Activated naive CD8-positive, alpha-beta T cell treated with anti-CD3 and anti-CD28 coated beads, Interleukin-2, amount 50 U/mL, for 16 hours (primary cell): Measurements from ENCODE around the gene CLPSL1.
"Not testable (repeated sequence)": the region's sequence is repeated elsewhere in the genome, so short reads cannot be mapped to it uniquely, and the experiment has no call there.

ENCODE experiments used
- DNase-seq: peaks from one replicate; pipeline ENCODE4 v3.0.0-alpha.2; 2020; ENCODE audit warnings: low read depth, low spot score

Gene CLPSL1, protein sequence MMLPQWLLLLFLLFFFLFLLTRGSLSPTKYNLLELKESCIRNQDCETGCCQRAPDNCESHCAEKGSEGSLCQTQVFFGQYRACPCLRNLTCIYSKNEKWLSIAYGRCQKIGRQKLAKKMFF

DNA sequence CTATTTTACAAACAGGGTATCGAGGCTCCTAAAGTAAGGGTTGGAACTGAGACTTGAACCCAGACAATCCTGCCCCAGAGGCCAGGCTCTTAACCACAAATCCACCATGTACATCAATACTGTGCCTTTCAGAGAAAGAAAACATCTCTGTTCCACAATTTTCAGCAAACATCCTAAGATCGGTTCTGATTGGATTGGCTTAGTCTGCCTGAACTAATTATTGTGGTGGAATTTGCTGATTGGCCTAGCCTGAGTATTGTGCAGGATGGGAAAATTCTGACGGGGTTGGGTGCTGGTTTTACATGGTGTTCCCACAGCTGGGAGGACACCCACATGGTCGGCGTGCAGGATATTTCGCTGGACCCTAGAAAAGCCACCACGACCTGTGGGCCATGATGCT is at the start of gene CLPSL1:
CLPSL1 (plus strand) TSS at position 301 of the 400 bp plus-strand sequence; CDS start at position 393, 92 bp downstream.
- DNase-seq = no peak

DNA sequence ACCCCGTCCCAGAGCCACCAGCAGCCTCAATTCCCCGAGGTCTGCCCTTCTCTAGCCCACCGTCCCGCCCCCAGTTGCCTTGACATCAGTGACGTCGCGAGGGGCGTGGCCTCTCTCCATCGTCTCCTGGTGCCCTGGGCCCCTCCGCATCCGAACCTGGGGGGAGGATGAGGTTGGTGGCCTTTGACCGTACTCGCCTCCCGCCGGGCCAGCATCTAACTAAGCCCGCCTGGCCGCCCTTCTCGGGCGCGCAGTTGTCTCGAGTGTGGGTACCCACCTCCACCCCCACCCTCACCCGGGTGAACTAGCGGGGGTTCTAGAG is 49.4 kb upstream of the CLPSL1 start:
- peak; percentile 82 for DNase-seq

DNA sequence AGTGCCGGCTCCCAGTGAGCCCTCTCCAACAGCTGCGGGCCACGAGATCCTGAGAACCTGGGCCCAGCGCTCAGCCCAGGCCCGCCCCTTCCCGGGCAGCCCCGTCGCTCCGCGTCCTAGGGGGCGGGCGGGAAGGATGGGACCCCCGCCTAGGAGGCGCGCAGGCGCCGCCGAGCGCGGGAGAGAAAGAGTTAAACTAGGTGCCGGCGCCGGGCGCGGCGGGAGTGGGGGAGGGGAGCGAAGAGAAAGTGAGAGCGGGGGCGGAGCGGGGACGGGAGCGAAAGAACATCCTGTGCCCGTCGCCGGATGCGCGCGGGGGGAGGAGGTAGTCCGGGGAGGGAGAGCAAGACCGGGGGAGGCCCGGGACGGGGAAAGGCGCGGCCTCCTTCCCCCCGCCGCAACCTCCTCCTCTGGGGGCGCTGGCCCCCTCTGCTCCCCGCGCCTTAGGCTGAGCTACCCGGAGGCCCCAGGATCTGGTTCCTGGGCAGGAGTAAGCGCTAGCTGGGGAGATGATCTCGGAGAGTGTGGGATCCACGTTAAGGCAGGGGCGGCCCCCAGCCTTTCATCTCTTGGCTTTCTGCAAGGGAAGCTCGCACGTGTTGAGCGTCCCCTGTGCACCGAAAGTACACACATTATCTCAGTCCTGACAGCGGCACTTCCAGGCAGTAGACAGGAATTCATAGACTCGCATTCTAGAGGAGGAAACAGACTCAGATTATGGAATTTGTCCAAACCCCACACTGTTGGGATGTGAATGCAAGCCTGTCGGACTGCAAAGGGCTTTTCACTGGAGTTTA is 48.9 kb upstream of the CLPSL1 start:
- DNase-seq = peak; percentile 89

DNA sequence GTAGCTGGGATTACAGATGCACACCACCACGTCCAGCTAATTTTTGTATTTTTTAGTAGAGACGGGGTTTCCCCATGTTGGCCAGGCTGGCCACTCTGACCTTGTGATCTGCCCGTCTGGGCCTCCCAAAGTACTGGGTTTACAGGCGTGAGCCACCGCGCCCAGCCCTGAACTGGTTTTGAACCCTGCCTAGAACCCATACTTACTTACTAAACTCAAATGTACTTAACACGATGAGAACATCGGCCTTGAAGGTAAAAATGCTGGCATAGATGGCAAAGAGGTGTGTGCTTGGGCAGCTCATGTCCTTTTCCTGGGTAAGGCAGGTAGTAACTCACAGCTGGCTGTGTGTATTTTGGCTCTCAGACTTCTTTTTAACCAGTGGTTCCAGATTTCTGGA is 47.2 kb upstream of the CLPSL1 start:
- no peak for DNase-seq

DNA sequence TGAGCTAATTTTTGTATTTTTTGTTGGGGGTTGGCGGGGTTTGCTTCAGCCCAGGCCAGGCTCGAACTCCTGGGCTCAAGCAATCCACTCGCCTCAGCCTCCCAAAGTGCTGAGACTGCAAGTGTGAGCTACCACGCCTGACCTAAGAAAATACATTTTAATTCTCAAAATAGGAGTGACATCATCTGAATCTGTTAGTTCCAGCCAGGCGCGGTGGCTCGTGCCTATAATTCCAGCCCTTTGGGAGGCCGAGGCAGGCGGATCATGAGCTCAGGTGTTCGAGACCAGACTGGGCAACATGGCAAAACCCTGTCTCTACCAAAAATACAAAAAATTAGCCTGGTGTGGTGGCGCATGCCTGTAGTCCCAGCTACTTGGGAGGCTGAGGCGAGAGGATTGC is 46.5 kb upstream of the CLPSL1 start:
- DNase-seq = not testable (repeated sequence)

DNA sequence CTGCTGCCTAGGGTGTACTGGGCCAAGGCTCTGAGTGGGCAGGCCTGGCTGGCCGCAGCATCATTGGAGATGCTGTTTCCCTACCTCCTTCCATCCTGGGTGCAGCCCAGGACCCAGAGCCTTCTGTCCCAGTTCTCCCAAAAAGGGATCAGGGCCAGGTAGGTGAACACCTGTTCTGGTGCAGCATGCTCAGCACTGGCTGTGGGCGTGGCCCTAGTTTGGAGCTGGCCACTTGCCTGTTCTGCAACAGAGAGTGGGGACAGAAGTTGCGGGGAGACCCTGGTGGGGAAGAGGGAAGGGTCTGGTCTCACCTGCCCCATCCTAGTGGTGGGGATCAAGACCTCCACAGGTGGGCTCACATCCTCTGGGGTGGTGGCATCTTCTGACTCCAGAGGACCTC is 45.4 kb upstream of the CLPSL1 start:
- DNase-seq = no peak

DNA sequence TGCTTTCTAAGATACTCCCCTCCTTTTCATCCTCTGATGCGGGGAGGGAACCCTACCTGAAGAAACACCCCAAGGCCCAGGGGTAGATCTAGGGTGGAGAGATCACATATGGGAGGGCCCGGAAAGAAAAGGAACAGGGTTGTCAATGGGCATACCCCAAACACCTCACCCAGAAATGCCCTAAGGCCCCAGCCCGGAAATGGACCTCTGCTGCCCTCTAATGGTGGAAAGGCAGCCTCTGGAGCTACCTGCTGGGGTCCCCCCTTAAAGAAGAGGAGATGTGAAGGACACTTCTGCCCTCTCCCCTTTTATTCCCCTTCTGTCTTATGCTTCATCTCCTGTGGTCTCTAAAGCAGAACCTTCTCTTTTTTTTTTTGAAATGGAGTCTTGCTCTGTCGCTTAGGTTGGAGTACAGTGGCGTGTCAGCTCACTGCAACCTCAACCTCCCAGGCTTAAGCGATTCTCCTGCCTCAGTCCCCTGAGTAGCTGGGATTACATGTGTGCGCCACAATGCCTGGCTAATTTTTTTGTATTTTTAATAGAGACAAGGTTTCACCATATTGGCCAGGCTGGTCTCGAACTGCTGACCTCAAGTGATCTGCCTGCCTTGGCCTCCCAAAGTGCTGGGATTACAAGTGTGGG is 44.4 kb upstream of the CLPSL1 start:
- DNase-seq = peak; percentile 69

DNA sequence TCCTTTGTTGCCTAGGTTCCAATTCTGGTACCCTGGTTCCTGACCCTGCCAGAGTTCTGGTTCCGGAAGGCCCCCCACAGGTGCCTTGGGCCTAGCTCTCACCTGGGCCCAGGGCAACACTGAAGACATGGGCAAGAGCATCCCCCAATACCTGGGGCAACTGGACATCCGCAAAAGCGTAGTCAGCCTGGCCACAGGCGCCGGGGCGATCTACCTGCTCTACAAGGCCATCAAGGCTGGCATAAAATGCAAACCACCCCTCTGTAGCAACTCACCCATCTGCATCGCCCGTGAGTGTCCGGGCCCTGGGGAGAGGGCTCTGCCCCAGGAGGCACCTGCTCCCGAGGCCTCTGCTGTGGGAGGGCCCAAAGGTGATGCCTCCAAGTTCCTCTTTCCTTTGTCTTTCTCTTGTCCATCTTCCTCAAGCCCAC is 43.8 kb upstream of the CLPSL1 start, which contains the start of gene ARMC12:
ARMC12 (plus strand) TSS at position 51 of the 431 bp plus-strand sequence; CDS start at position 128, 77 bp downstream.
- no peak for DNase-seq

DNA sequence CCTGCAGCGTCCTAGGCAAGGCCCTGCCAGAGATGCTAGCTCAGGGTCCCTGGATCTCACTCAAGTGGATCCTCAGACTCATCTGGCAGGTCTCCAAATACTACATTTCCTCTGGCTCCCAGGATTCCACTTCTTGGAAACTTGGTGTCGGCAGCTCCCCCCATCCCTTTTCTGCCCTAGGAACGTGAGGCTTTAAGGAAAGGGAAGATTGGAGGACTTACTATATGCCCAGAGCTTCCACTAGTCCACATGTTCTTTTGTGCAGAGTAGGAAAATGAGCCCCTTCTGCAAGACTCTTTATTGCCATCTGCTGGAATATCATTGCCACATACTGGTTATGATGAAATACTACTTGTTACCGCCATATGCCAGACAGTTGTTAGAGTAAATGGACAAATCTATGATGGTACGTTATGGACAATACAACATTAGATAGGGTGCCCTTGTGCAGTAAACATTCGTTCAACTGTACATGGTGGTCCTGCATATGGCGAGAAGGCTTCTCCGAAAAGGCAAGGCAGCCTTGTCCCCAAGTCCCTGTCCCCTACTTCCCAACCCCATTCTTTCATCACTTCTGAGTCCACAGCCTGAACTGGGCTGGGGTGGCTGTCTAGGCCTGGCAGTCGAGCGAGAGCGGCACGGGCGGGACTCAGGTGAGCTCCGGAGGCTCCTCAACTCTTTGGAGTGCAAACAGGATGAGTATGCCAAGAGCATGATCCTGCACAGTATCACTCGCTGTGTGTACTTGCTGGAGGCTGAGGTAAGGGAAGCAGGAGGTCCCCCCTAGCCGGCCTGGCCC is 43.2 kb upstream of the CLPSL1 start:
- DNase-seq = no peak

DNA sequence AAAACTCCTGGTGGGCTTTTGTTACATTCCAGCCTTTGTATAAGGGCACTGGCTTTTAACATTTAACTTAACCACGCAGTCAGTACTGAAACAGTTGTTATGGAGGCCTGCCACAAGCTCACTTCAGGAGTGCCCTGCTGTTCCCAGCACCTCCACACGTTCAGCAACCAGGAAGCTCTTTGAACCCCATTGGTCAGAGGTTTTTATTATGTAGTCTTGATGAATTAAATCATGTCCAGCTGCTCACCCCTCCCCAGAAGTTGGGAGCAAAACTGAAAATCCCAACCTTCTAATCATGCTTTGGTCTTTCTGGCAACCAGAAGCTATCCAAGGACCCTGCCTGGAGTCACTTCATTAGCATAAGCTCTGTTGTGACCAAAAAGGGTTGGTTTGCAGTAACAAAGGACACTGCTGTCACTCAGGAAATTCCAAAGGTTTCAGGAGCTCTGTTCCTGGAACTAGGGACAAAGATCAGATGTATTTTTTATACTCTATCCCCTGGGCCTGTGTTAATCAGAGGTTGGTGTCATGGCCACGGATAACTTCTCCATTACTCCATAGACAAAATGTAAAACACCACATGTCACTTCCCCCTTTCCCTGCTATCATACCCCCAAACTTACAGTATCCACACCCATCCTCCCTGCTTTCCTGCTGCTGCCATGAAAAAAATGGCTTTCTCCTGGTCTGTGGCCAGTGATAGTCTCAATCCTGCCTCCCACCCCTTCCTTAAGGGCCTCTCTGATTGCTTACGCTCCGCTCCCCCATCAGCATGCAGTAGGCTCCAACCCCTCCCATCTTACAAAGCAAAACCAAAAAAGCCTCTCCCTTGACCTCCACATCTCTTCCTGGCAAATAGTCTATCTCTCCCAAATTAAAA is 40.9 kb upstream of the CLPSL1 start:
- DNase-seq = no peak

DNA sequence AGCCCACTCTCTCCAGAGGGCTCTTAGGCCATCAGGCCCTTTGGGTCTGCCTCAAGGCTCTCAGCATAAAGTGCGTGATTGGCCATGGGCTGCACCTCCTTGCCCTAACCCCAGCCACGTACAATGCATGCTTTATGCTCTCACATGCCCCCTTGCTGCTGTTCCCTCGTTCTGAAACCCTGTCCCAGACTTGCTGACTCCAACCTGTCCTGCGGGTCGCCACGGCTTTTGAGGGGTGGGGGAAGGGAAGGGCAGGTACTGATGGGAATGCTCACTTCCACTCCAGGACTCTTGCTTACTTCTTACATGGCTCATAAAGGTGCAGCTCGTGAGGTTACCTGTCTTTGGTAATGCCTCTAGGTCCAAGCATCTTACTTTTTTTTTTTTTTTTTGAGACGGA is 38.0 kb upstream of the CLPSL1 start:
- no peak for DNase-seq

DNA sequence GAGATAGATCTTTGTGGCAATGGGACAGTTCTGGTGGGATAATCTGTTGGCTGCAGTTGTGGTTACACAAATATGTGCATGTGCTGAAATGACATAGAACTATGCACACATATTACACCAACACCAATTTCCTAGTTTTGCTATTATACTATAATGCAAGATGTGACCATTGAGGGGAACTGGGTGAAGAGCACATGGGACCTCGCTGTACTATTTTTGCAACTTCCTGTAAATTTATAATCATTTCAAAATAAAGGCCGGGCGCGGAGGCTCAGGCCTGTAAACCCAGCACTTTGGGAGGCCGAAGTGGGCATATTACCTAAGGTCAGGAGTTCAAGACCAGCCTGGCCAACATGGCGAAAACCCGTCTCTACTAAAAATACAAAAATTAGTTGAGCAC is 35.3 kb upstream of the CLPSL1 start:
- DNase-seq = no peak

DNA sequence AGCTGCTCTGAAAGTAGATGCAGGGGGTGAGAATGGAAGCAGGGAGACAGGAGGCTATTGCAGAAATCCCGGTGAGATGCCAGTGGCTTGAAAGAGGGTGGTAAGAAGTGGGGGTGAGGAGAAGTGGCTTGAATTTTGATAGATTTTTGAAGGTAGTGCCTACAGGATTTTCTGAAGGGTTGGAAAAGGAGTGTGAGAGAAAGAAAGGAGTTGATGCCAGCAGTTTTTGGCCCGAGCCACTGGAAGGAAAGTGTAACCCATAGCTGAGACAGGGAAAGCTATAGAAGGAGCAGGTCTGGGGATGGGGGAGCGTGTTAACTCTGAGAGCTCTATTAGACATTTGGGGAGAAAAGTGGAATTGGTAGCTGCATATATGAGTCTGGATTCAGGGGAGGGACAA is 34.3 kb upstream of the CLPSL1 start:
- no peak for DNase-seq

DNA sequence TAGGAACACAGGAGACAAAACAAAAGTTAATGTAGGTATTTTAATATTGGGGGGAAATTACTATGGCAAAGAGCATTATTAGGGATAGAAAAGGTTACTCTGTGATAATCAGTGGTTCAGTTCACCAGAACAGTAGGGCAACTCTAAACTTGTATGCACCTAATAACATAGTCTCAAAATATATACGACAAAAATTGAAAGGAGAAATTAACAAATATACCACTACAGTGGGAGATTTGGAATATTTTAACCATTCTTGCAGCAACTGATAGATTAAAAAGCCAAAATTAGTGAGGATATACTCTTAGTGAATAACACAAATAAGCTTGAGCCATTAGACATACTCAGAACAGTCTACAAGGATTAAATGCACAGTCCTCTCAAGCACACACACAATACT is 32.9 kb upstream of the CLPSL1 start:
- DNase-seq = no peak

DNA sequence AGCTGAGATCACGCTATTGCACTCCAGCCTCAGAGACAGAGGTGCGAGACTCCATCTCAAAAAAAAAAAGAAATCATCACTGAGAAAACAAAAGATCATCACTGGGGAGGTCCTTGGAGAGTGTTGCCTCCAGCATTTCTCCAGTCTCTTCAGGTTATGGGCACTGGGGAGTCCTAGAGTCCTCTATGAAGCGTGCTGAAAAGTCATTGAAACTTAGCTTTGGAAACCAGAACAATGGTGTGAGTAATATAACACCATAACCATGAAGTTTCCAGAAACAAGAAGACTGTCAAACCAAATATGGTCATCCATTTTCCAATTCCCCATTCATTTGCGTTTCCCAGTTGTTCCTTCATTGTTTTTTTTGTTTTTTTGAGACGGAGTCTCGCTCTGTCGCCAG is 30.3 kb upstream of the CLPSL1 start:
- DNase-seq = no peak

DNA sequence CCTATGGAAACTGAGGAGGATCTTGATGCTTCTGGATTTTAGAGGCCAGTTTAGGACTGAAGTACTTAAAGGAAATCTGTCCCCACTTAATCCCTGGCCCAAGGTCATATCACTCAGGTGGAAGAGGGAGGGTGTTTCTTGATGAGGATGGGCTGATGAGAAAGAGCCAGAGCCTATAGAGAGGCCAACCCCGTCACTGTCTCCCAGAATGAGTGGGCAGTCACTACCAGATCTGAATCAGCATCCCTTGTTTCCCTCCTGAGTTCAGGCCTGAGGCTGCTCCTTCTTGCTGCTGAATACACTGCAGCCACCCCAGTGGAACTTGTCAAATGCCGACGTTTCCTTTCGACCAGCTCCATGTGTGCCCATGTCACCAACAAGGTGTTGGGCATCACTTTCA is 29.2 kb upstream of the CLPSL1 start:
- no peak for DNase-seq

DNA sequence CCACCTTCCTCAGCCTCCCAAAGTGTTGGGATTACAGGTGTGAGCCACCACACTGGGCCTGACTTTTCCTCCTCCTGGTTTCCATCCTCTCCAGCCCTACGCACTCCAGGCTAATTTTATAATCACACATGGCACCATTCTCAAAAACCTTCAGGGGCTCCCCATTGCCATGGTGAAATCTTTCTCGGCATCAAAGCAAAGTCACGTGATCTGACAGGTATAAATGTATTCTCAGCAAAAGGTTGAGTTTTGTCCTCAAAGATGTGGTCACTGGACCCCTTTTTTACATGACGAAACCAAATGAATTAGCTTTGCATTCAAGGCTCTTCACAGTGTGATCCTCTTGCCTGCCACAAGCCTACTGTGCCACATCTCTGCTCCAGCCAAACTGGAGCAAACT is 28.5 kb upstream of the CLPSL1 start:
- no peak for DNase-seq

DNA sequence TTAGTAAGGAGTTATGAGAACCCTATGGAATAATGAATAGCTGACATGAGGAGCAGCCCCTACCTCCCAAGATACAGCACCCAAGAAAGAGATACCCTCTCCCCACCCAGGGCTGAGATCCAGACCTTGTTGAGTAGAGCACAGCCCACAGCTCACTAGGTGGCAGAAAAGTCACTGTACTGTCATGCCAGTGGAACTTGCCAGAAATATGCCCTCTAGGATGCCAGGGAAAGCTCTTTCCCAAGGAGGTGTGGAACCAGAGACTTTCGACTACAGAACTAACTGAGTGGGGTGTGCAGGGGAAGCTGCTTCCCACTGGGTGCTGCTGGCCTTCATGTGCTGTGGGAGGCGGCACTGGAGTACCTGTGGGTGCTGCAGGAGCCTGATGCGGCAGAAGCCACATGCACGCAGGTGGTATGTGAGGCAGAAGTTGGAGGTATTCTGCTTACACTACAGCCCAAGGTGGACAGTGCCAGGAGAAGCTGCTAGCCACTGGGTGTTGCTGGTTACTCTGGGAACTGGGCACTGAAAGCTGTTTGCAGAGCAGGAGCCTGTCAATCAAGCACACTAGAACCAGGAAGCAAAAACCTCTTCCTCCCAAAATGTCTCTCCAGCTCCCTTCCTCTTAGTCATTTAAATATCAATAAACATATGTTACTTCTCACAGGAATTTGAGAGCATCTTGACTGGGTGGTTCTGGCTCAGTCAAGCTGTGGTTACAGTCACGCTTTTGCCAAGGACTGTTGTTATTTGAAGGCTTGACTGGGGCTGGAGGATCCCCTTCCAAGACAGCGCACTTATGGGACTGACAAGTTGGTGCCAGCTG is 26.2 kb upstream of the CLPSL1 start:
- no peak for DNase-seq

DNA sequence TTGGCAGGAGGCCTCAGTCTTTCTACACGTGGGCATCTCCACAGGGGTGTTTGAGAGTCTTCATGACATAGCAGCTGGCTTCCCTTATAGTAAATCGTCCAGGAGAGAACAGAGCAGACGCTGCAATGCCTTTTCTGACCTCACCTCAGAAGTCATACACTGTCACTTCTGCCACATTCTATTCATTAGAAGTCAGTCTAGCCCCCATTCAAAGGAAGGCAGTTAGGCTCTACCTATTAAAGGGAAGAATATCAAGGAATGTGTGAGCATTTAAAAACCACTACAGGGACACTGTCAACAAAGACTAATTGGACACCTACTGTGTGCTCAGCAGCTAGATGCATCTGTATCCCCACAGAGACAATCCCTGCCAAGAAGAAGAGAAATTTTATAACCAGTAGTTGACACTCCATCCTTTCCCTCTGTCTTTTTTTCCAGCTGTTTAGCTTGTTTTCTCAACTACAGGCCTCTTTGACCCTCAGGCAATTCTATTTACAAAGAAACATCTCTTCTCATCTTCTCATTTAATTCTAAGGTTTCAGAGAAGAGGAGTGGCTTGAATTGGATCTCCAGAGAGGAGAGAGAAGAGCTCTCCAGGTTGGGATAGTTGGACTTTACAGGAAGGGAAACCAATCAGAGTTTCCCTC is 25.4 kb upstream of the CLPSL1 start:
- no peak for DNase-seq
